Activated CD4-positive, CD25-positive, alpha-beta regulatory T cell treated with anti-CD3 and anti-CD28 coated beads, Interleukin-2, amount 50 U/mL, for 24 hours (primary cell): ENCODE data around the gene ZMIZ2.
"Not testable (repeated sequence)": the region's sequence is repeated elsewhere in the genome, so short reads cannot be mapped to it uniquely, and the experiment has no call there.

Source experiments
- ATAC-seq, 2 donors: fragments of 150-1000 bp; cut with Tn5 transposase; one replicate each; pipeline ENCODE4 v1.10.0; 2021; ENCODE audit warnings: mild to moderate bottlenecking in 1 of 2, moderate library complexity in 1 of 2

ZMIZ2 gene

DNA sequence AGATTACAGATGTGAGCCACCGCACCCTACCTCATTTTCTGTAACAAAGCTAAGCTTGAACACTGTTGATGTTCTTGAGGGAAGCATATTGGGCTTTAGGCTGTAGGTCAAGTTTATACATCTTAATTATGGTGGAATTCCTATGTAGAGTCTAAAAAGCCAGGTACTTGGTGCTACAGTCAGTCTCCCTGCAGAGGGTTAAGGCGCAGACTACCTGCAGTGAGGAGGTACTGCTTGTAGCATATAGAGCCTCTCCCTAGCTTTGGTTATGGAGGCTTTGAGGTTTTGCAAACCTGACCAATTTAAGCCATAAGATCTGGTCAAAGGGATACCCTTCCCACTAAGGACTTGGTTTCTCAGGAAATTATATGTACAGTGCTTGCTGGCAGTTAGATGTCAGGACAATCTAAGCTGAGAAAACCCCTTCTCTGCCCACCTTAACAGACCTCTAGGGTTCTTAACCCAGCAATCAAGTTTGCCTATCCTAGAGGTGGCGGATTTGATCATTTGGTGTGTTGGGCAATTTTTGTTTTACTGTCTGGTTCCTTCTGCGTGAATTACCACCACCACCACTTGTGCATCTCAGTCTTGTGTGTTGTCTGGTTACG, 53.9 kb downstream of the ZMIZ2 start:
- ATAC-seq = no peak

DNA sequence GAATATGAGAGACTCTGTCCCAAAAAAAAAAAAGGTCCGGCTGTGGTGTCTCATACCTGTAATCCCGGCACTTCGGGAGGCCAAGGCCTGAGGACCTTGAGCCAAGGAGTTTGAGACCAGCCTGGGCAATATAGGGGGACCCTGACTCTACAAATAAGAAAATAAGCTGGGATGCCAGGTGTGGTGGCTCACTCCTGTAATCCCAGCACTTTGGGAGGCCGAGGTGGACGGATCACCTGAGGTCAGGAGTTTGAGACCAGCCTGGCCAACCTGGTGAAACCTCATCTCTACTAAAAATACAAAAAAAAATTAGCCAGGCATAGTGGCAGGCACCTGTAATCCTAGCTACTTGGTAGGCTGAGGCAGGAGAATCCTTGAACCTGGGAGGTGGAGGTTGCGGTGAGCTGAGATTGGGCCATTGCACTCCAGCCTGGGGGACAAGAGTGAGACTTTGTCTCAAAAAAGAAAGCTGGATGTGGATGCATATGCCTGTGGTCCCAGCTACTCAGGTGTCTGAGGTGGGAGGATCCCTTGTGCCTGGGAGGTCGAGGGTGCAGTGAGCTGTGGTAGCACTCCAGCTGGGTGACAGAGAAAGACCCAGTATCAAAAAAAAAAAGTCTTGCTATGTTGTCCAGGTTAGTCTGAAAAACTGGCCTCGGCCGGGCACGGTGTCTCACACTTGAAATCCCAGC, 55.3 kb downstream of the ZMIZ2 start:
- ATAC-seq = not testable (repeated sequence)

DNA sequence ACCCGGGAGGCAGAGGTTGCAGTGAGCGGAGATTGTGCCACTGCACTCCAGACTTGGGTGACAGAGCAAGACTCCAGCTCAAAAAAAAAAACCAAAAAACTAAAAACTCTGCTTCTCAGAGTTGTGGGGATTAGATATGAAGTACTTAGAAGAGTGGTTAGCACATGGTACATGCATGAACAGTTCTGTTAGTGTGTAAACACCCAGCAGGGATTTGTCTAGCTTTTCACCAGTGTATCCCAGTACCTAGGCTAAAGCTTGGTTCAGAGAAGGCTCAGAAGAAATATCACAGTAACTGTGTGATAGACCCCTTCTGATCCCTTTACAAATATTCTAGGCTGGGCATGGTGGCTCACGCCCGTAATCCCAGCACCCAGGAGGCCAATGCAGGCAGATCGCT, 57.3 kb downstream of the ZMIZ2 start:
- ATAC-seq = no peak

DNA sequence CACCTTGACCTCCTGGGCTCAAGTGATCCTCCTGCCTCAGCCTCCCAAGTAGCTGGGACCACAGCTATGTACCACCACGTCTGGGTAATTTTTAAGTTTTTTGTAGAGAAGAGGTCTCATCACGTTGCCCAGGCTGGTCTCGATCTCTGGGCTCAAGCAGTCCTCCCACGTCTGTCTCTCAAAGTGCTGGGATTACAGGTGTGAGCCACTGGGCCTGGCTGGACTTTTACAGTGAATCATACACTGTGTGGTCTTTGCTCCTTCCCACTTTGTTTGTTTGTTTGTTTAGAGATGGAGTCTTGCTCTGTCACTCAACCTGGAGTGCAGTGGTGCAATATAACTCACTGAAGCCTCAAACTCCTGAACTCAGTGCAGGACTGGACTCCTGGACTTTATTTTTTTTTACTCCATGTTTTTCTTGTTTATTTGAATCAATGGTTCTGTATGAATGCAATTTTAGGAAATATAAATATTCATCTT, 60.3 kb downstream of the ZMIZ2 start:
- no peak for ATAC-seq

DNA sequence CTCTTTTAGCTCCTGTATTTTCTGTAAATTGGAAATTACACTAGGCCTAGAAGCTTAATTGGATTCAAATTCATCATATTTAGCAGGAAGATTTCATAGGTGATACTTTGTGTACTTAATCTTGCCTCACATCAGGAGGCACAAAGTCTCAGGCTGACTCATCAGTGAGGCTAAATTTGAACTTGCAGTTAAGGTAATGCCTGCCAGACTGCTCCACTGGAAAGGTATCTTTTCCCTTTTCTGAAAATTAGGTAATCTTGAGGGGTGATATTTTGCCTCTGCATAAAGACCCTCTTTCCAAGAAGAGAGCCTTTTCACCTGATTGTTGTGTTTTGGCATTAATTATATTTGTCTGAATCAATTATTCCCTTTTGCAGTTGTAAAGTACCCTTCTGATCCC, 62.4 kb downstream of the ZMIZ2 start:
- ATAC-seq = no peak

DNA sequence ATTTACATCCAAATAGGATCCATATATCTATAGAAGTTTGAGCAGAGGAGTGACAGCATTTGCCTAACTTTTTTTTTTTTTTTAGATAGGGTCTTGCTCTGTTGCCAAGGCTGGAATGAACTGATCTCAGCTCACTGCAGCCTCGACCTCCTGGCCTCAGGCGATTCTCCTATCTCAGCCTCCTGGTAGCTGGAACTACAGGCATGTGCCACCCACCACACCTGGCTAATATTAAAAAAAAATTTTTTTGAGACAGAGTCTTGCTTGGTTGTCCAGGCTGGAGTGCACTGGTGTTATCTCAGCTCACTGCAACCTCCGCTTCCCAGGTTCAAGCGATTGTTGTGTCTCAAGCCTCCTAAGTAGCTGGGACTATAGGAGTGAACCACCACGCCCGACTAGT, 62.9 kb downstream of the ZMIZ2 start:
- no peak for ATAC-seq

DNA sequence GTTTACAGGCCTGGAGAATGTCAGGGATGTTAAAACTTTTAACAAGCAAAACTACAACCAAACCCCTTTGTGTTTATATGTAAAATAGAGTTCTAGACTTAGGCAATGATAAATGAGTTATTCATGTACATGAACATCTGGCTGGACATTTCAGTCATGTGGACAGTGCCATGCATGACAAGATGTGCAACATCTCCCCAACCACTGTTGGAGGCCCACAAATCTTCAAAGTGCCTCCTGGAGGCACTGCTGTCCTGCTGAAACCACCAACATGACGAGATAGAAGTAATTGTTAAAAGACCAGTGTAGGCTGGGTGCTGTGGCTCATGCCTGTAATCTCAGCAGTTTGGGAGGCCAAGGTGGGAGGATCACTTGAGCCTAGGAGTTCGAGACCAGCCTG, 66.3 kb downstream of the ZMIZ2 start:
- ATAC-seq = no peak

DNA sequence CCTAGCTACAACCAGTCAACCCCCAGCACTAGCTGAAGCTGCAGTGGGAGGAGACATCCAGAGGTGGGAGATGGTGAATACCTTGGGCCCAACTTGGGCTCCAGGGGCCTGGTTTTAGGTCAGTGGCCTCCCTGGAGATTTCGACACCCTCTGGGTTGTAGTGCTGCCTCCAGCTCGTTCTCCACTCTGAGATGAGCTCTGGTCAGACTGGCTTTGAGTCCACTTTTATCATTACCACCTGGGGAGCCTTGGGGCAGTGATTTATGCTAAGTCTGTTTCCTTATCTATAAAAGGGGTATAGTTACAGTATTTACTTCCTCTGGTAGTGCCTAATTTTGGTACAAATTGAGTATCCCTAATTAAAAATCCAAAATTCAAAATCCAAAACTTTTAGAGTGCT, 70.6 kb downstream of the ZMIZ2 start:
- no peak for ATAC-seq
